Posterior cingulate gyrus (tissue), 11 donors: ENCODE results near the gene CHRNA5.
"Not testable (repeated sequence)": the region's sequence is repeated elsewhere in the genome, so short reads cannot be mapped to it uniquely, and the experiment has no call there.

Experiments used
- DNase-seq, 10 donors: peaks; one replicate each; pipeline versions ENCODE4 v3.0.0 to v3.0.0-alpha.2; 2020 to 2021; ENCODE audit warnings: mixed read lengths in 3 of 10
- intact Hi-C: fragments of 100-400 bp; cut with DNase I; formaldehyde crosslinking; loops from one replicate; pipeline ENCODE4 v1.15.1; 2023

Gene CHRNA5

GRCh38 chr15:78565097-78565950, at the start of gene CHRNA5:
CHRNA5 (plus strand) TSS chr15:78565520; CDS start chr15:78565720, 200 bp downstream.
- intact Hi-C loops = no loop called here
- DNase-seq = peak in 8 of 10 donors; percentile 11 to 92 (median 52)

DNA sequence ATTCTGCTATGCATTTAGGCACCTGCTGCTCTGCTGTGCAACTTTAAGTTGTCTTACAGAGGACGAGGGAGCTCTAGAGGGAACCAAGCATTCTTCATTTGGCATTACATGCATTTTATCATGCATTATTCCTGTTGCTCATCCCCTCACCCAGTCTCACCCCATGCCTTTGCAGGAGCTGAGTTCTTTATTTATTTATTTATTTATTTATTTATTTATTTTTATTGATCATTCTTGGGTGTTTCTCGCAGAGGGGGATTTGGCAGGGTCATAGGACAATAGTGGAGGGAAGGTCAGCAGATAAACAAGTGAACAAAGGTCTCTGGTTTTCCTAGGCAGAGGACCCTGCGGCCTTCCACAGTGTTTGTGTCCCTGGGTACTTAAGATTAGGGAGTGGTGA, 45.3 kb upstream of the CHRNA5 start:
- DNase-seq, intact Hi-C loops: not testable (repeated sequence)

DNA sequence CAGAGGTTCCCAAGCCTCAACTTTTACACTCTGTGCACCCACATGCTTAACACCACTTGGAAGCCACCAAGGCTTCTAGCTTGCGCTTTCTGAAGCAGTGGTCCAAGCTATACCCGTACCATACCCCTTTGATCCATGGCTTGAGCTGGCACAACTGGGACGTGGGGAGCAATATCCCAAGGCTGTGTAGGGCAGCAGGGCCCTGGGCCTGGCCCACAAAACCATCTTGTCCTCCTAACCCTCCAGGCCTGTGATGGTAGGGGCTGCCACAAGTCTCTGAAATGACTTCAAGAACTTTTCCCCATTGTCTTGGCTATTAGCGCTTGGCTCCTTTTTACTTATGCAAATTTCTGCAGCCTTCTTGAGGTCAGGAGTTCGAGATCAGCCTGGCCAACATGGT, 41.1 kb upstream of the CHRNA5 start:
- no peak for DNase-seq
- intact Hi-C loops = no loop called here

DNA sequence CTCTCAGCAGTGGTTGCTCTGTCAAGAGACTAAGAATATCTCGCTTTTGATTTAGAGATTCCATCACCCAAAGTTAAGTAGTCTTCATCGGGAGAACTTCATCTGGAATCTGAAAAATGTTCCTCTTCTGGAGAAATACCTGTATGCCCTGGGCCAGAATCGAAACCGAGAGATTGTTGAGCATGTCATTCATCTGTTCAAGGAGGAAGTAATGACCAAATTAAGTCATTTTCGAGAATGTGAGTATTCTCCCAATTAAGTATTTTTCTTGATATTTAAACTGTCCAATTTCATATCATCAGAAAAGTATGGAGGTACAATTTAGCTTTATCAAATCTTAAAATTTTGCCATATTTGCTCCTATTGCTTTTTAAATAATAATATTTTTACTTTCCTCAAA, 38.0 kb upstream of the CHRNA5 start:
- intact Hi-C loops = no loop called here
- DNase-seq = no peak

- intact Hi-C loops = no loop called here
Observed at GRCh38 chr15:78533331-78533730, 32.0 kb upstream of the CHRNA5 start.

DNA sequence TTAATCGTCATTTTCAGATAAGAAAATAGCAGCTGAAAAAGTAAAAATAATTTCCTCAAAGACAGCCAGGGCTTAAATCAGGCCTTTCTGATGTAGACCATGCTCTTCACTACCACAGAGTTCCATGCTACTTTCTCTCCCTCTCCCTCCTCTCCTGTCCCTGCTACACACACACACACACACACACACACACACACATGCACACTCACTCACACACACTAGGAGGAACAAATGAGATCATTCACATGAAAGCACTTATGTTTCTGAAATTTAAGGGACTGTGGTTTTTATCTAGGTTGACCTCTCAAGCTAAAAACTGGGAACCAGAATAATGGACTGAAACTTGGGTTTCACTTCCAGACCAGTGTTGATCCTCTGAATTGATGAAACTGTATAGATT, 29.2 kb upstream of the CHRNA5 start:
- intact Hi-C loops = no loop called here
- DNase-seq = no peak

More at GRCh38 chr15:78533331-78533730, 32.0 kb upstream of the CHRNA5 start:
- DNase-seq = no peak

- no peak for DNase-seq
- intact Hi-C loops = no loop called here
Observed at GRCh38 chr15:78537266-78537905, 27.9 kb upstream of the CHRNA5 start.

GRCh38 chr15:78538358-78538757, 27.0 kb upstream of the CHRNA5 start:
- DNase-seq = no peak
- intact Hi-C loops = no loop called here

GRCh38 chr15:78539464-78540140, 25.7 kb upstream of the CHRNA5 start:
- intact Hi-C loops = loop anchor here (2.0 kb wide), 2 partner anchors 33 to 101 kb away; partner anchors contain the start of genes HYKK and IREB2
- DNase-seq = not testable (repeated sequence)

DNA sequence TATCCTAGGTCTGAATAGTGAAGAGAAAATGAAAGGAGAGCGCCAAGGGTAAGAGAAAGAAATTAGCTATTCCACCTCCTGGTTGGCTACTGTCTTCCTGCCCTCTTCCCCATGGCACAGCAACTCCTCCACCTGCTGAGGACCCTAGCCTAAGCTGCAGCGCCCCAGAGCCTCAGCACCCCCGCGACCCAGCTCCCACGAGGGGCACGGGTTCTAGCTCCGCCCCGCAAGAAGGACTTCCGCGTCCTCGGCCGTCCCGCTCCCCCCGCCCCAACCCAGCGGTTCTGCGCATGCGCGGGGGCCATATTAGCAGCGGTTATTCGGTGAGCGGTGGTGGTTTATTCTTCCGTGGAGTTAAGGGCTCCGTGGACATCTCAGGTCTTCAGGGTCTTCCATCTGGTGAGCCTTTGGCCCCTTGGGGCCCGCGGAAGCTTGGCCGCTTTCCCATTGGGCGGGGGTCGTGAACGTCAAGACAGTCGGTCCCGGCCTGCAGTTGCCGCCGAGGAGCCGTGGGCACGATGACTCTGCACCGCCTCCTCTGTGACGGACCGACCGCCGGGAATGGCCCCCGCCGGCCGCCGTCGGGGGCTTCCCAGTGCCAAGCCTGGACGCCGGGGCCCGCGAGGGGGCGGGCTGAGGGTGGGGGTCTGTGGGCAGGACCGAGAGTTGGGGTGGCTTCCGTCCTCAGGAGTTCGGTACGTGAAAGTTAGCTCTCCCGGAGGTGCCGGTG, 25.0 kb upstream of the CHRNA5 start, which contains the start of gene PSMA4:
TSS of gene PSMA4 (plus strand) at position 304 of the 730 bp plus-strand sequence. CDS start 1,484 bp downstream, outside the sequence.
- peak; percentile 86 to 99 (median 92) for DNase-seq
- intact Hi-C loops = loop anchor here (2.0 kb wide), 2 partner anchors 34 to 102 kb away; partner anchors contain the start of genes HYKK and IREB2

DNA sequence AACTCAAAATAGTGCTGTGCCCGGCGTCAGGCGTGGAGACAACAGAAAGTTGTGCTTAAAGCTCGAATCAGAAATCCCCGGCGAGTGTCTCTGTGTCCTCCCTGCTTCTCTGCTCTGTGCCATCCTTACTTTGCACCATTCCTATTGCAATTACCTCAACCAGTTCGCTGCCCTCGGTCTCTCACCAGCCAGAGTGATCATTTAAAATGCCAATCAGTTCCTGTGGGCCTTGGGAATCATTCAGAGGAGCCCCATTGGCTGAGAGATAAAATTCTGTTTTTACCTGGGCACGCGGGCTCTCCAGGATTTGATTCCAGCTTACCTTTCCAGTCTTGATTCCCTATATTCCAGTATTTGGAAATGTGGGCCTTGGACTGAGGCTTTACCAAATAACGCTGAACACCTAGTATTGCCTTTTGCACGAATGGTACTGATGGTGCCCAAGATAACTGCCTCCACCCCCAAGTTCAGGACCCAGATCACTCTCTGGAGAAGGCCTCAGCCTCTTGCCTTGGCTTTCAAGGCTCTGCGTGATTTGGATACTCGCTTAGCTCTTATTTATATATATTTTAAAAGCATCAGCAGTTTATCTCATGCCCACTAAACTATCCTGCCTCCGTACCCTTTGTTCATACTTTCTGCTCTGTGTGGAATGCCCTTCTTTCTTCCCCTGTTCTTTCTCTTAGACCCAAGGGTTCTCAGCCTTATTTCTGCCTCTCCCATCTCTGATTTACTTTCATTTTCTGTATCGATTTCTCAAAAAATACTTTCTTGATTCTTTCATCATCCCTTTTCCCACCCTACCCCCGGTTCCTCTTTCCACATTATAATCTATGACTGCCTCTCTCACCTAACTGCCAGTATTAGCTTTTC, 24.2 kb upstream of the CHRNA5 start:
- intact Hi-C loops = loop anchor here (2.0 kb wide), 2 partner anchors 34 to 102 kb away; partner anchors contain the start of genes HYKK and IREB2
- DNase-seq = no peak

DNA sequence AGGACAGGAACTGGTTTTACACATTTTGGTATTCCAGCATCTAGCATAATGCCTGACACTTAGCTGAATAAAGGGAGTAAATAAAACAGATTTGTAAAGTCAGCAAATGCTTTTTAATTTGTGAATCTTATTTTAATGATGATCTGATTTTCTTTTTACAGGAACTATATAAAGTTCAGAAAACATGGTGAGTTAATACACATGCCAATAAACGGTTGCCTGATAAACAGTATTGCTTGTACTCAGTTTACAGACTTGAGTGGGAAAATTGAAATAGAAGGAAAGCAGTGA, 23.6 kb upstream of the CHRNA5 start:
- intact Hi-C loops = loop anchor here (2.0 kb wide), 2 partner anchors 35 to 103 kb away; partner anchors contain the start of genes HYKK and IREB2
- no peak for DNase-seq

- intact Hi-C loops = no loop called here
- DNase-seq = no peak
Observed at GRCh38 chr15:78542647-78543046, 22.7 kb upstream of the CHRNA5 start.

DNA sequence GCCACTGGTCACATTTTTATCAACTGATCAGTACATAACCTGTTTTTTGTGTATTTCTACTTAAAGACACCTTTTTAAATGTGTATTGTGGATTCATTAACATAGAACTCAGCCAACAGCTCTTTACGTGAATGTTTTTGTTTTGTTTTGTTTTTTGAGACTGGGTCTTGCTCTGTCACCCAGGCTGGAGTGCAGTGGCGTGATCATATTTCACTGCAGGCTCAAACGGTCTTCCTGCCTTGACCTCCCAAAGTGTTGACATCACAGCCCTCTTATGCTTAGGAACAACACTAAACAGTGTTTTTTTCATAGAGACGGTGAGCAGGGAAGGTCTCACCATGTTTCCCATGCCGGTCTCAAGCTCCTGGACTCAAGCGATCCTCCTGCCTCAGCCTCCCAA, 15.1 kb upstream of the CHRNA5 start:
- no peak for DNase-seq
- intact Hi-C loops = no loop called here

- intact Hi-C loops = no loop called here
Observed at GRCh38 chr15:78550815-78551214, 14.5 kb upstream of the CHRNA5 start.

DNA sequence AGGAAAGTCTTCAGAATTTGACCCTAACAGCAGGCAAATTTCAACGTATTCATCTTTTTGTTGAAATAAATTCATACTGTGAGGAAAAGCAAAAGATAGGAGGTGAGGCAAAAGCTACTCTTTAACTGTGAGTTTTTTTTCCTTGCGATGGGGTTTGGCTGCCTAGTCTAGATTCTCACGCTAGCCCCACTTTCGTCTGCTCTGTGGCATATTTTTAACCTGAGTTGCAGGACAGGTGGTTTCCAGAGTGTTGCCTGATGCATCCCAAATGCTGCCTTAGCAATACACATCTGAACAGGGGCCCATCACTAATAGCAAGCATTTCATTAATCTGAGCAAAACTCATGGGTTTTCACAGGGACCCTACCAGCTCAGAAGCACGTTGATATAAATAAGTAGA, 13.4 kb upstream of the CHRNA5 start:
- intact Hi-C loops = no loop called here
- no peak for DNase-seq

More at GRCh38 chr15:78550815-78551214, 14.5 kb upstream of the CHRNA5 start:
- no peak for DNase-seq

DNA sequence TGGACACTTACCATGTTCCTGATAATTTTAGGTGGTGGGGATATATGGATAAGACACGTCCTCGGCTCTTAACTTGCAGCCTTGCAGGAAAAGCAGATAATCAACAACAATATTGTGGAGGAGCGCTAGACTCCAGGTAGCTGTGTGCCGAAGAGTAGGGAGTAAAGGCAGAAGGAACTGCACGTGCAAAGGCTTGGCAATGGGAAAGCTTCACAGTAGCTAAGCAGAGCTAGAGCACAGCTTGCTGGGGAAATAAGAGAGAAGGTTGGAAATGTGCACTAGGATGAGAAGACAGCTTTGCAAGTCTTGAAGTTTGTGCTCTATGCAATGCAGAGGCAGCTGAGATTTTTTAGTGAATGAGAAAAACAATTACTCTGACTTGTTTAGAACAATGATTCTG, 12.7 kb upstream of the CHRNA5 start:
- intact Hi-C loops = no loop called here
- DNase-seq = no peak

DNA sequence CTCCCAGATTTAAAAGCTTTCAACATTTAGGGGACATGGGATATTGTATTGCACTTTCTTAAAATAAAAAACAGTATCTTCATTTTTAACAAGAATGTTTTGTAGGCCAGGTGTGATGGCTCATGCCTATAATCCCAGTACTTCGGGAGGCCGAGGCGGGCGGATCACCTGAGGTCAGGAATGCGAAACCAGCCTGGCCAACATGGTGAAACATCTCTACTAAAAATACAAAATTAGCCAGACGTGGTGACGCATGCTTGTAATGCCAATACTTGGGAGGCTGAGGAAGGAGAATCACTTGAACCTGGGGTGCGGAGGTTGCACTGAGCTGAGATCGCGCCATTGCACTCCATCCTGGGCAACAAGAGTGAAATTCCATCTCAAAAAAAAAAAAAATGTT, 5.1 kb upstream of the CHRNA5 start:
- intact Hi-C loops, DNase-seq: not testable (repeated sequence)

DNA sequence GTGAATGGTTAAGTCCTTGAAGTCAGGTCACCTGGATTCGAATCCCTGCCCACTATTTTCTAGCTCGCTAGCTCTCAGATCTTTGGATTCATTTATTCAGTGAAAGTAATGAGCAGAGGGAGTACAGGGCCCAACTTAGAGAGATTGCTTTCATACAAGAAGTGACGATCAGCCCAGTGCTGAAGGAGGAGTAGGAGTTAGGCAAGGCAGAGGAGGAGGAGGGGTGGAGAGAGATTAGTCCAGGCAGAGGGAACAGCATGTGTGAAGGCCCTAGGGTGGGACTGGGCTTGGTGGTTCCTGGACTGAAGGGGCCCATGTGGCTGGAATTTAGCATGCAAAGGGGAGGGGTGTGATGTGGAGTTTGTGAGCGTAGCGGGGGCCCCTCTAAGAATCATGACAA, 3.8 kb upstream of the CHRNA5 start:
- intact Hi-C loops = no loop called here
- DNase-seq = no peak
